Mesenchymal stem cell (in vitro differentiated cells and primary cell): ENCODE measurements around the gene C21orf91.

Experiments
- DNase-seq: peaks from one replicate; pipeline ENCODE4 v3.0.0-alpha.2; 2013
- H2AFZ ChIP-seq: one replicate; pipeline ENCODE4 v1.6.1; 2013; ENCODE audit warnings: low read depth, mild to moderate bottlenecking, control low read depth, inconsistent platforms, low read length, moderate library complexity
- H2AK5ac ChIP-seq: 2 replicates; pipeline ENCODE4 v1.6.1; 2013; ENCODE audit warnings: low read length, moderate library complexity, mild to moderate bottlenecking, inconsistent platforms; ENCODE audit not compliant: severe bottlenecking
- H2BK120ac ChIP-seq: one replicate; pipeline ENCODE4 v1.6.1; 2013; ENCODE audit warnings: low read depth, mild to moderate bottlenecking, inconsistent platforms, low read length, moderate library complexity
- H2BK12ac ChIP-seq, 2 experiments: one replicate each; pipeline ENCODE4 v1.6.1; 2013; ENCODE audit warnings: inconsistent platforms in 2 of 2, low read length in 2 of 2, mild to moderate bottlenecking in 2 of 2, moderate library complexity in 2 of 2, control low read depth in 1 of 2
- H2BK15ac ChIP-seq: one replicate; pipeline ENCODE4 v1.6.1; 2013; ENCODE audit warnings: mild to moderate bottlenecking, low read depth, inconsistent platforms; ENCODE audit not compliant: poor library complexity, severe bottlenecking
- H2BK5ac ChIP-seq: 2 replicates; pipeline ENCODE4 v1.6.1; 2013; ENCODE audit warnings: low read depth, mild to moderate bottlenecking, low read length, control low read depth, inconsistent platforms; ENCODE audit not compliant: poor library complexity, severe bottlenecking
- H3K14ac ChIP-seq, 2 experiments: one replicate each; pipeline ENCODE4 v1.6.1; 2013; ENCODE audit warnings: inconsistent platforms in 2 of 2, low read length in 2 of 2, control low read depth in 1 of 2, mild to moderate bottlenecking in 1 of 2, moderate library complexity in 1 of 2
- H3K18ac ChIP-seq, 2 experiments: one replicate each; pipeline ENCODE4 v1.6.1; 2013; ENCODE audit warnings: inconsistent platforms in 2 of 2, low read length in 2 of 2, control low read depth in 1 of 2, low read depth in 1 of 2, mild to moderate bottlenecking in 1 of 2
- H3K23ac ChIP-seq, 2 experiments: one replicate each; pipeline ENCODE4 v1.6.1; 2013; ENCODE audit warnings: inconsistent platforms in 2 of 2, low read length in 2 of 2, mild to moderate bottlenecking in 2 of 2, moderate library complexity in 2 of 2, control low read depth in 1 of 2
- H3K27ac ChIP-seq: 2 replicates; pipeline ENCODE4 v1.5.1; 2013; ENCODE audit warnings: mild to moderate bottlenecking, moderate library complexity, low read length, control low read depth, inconsistent platforms; ENCODE audit not compliant: poor library complexity, severe bottlenecking
- H3K27me3 ChIP-seq, 2 experiments: 2 replicates each; pipeline versions ENCODE4 v1.6.1 to v1.7.0; 2013; ENCODE audit warnings: low read length in 2 of 2, mild to moderate bottlenecking in 2 of 2, moderate library complexity in 2 of 2, control low read depth in 1 of 2, inconsistent platforms in 1 of 2; ENCODE audit not compliant: control insufficient read depth in 1 of 2, insufficient read depth in 1 of 2
- H3K36me3 ChIP-seq, 2 experiments: 2 replicates each; pipeline versions ENCODE4 v1.6.1 to v1.7.0; 2013; ENCODE audit warnings: low read length in 2 of 2, control low read depth in 1 of 2, inconsistent platforms in 1 of 2, low read depth in 1 of 2, mild to moderate bottlenecking in 1 of 2; ENCODE audit not compliant: insufficient read depth in 2 of 2, control insufficient read depth in 1 of 2
- H3K4ac ChIP-seq, 2 experiments: one replicate each; pipeline ENCODE4 v1.6.1; 2013; ENCODE audit warnings: inconsistent platforms in 2 of 2, low read length in 2 of 2, mild to moderate bottlenecking in 2 of 2, moderate library complexity in 2 of 2, control low read depth in 1 of 2, low read depth in 1 of 2
- H3K4me1 ChIP-seq: 2 replicates; pipeline ENCODE4 v1.6.1; 2013; ENCODE audit warnings: low read depth, low read length, control low read depth; ENCODE audit not compliant: control insufficient read depth, insufficient read depth
- H3K4me2 ChIP-seq: 2 replicates; pipeline ENCODE4 v1.6.1; 2013; ENCODE audit warnings: low read length, mild to moderate bottlenecking, inconsistent platforms; ENCODE audit not compliant: poor library complexity, severe bottlenecking
- H3K4me3 ChIP-seq, 2 experiments: 2 replicates each; pipeline versions ENCODE4 v1.5.1 to v1.7.0; 2013; ENCODE audit warnings: low read length in 2 of 2, mild to moderate bottlenecking in 2 of 2, control low read depth in 1 of 2, low read depth in 1 of 2; ENCODE audit not compliant: insufficient read depth in 1 of 2
- H3K79me1 ChIP-seq: replicated peaks from 2 replicates; pipeline ENCODE4 v1.6.1; 2013; ENCODE audit warnings: mild to moderate bottlenecking, control low read depth, low read length, inconsistent platforms; ENCODE audit not compliant: poor library complexity, severe bottlenecking
- H3K9ac ChIP-seq: 2 replicates; pipeline ENCODE4 v1.7.0; 2013; ENCODE audit warnings: mild to moderate bottlenecking, low read length, moderate library complexity
- H3K9me3 ChIP-seq: 2 replicates; pipeline ENCODE4 v1.7.0; 2013; ENCODE audit warnings: mild to moderate bottlenecking, low read length; ENCODE audit not compliant: control insufficient read depth
- H4K8ac ChIP-seq: one replicate; pipeline ENCODE4 v1.6.1; 2013; ENCODE audit warnings: inconsistent platforms, mild to moderate bottlenecking, low read length, moderate library complexity
- H4K91ac ChIP-seq: one replicate; pipeline ENCODE4 v1.6.1; 2013; ENCODE audit warnings: mild to moderate bottlenecking, low read length, inconsistent platforms
- WGBS: methylation state at CpG from one replicate; pipeline ENCODE4 v1.1.7; 2013; ENCODE audit warnings: mixed read lengths; 5-methylcytosine and 5-hydroxymethylcytosine counted together

C21orf91 gene

DNA sequence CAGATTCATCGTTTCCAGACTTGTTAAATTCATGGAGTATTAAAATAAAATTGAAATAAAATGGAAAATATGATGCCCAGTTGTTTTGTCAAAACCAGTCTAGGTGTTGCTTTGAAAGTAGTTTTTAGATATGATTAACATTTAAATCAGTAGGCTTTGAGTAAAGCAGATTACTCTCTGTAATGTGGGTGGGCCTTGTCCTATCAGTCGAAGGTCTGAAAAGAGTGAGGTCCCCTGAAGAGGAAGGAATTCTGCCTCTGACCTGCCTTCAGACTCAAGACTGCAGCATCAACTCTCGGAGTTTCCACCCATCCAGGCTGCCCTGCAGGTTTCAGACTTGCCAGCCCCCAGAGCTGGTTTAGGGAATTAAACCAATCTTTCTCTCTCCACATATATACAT, 36.2 kb downstream of the C21orf91 start:
- Histone ChIP-seq H3K4me1 (no peaks in the 10 kb centered on the region), H3K9me3 (no peaks in the 10 kb centered on the region), H3K4ac (no peak overlapping the region), H3K14ac (no peak overlapping the region), H2AK5ac (no peak overlapping the region), H3K9ac (no peak overlapping the region), H3K4me3 (no peak overlapping the region), H2BK12ac (no peak overlapping the region), H2AFZ (no peak overlapping the region), H3K79me1 (no peaks in the 10 kb centered on the region), H3K4me2 (no peak overlapping the region), H3K27ac (no peak overlapping the region), H2BK120ac (no peak overlapping the region), H3K23ac (no peak overlapping the region), H3K18ac (no peak overlapping the region), H3K36me3 (peaks cover 6 to 40% of the 10 kb centered on the region in 2 experiments), H3K27me3 (no peaks in the 10 kb centered on the region), H4K91ac (no peak overlapping the region), H2BK15ac (no peak overlapping the region), H4K8ac (no peak overlapping the region), H2BK5ac (no peak overlapping the region)
- DNase-seq = no peak
- 98% methylated on average over 3 of the region's 3 CpGs for WGBS

DNA sequence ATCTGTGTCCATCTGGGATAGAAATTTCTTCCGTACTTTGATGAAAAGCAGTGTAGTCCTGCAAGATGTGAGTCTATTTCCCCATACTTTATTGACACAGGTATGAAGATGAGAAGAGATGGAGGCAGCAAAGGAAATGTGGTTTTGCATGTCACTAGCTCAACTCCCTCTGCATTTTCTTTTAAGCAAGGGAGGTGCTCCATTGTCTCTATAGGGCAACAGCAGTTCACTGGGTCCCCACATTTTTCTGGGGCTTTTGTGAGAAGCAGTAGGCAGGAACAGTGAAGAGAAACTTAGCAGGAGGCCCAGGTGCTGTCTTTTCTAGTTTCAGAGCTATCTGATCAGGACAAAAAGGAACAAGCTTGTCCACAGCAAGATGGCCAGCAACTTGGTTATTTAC, 37.1 kb downstream of the C21orf91 start:
- Histone ChIP-seq H3K23ac (no peak overlapping the region), H3K4me1 (no peaks in the 10 kb centered on the region), H3K27me3 (no peaks in the 10 kb centered on the region), H3K27ac (no peak overlapping the region), H3K9me3 (no peaks in the 10 kb centered on the region), H2BK12ac (no peak overlapping the region), H3K36me3 (peaks cover 6 to 34% of the 10 kb centered on the region in 2 experiments), H2AK5ac (no peak overlapping the region), H3K79me1 (no peaks in the 10 kb centered on the region), H3K4me3 (no peak overlapping the region), H3K4me2 (no peak overlapping the region), H2BK15ac (no peak overlapping the region), H4K8ac (no peak overlapping the region), H2BK5ac (no peak overlapping the region), H3K18ac (peak overlapping the region in 1 of 2 experiments; percentile 17), H2BK120ac (no peak overlapping the region), H3K14ac (no peak overlapping the region), H2AFZ (no peak overlapping the region), H3K4ac (no peak overlapping the region), H3K9ac (no peak overlapping the region), H4K91ac (no peak overlapping the region)
- WGBS = 100% methylated on average over 1 of the region's 1 CpG
- no peak for DNase-seq

DNA sequence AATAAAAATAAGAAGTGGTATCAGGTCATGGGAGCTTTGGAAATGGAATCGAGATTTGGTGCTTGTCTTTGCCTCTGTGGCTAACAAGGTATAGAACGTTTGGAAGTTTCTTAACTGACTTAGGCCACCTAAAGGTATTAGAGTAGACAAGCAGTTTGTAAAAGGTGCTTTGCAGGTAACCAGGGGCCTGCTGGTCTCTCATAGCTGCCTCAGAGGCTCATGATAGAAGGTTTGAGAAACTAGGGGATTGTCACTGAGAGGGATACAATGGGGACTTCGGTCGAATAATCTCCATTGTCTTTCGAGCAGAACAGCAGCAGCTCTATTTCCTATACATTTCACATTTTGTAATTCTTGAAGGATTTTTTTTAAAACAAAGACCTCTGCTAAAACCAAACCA, 37.6 kb downstream of the C21orf91 start:
- Histone ChIP-seq H2BK15ac (no peak overlapping the region), H3K4me2 (no peak overlapping the region), H2BK5ac (no peak overlapping the region), H3K4ac (no peak overlapping the region), H3K18ac (no peak overlapping the region), H3K36me3 (peaks cover 4 to 28% of the 10 kb centered on the region in 2 experiments), H3K79me1 (no peaks in the 10 kb centered on the region), H3K9me3 (no peaks in the 10 kb centered on the region), H3K14ac (no peak overlapping the region), H4K91ac (no peak overlapping the region), H2AFZ (no peak overlapping the region), H4K8ac (no peak overlapping the region), H3K23ac (no peak overlapping the region), H2AK5ac (no peak overlapping the region), H3K9ac (no peak overlapping the region), H3K27ac (no peak overlapping the region), H3K27me3 (no peaks in the 10 kb centered on the region), H2BK12ac (no peak overlapping the region), H3K4me1 (no peaks in the 10 kb centered on the region), H3K4me3 (no peak overlapping the region), H2BK120ac (no peak overlapping the region)
- DNase-seq = no peak
- WGBS = 95% methylated on average over 5 of the region's 5 CpGs

DNA sequence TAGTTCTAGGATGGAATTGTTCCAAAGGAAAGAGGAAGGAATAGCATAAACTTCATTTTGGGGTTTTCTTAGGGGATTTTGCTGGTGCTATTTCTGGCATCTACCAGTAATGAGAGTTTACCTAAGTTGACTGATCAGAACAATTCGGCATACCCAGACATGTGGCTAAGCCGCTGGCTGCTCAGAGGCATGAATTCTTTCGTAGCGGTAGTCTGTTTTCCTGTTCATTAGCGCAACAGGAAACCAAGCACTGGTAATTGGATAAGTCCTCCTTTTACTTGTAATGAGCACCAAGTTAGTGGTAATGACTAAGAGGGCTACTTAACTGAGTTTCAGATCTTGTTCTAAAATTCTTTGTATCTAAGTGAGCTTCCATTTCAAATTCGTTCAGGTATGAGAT, 38.6 kb downstream of the C21orf91 start:
- no peak overlapping the region for H3K4me2 ChIP-seq
- H3K27ac ChIP-seq = no peak overlapping the region
- H3K18ac ChIP-seq = no peak overlapping the region
- no peak for DNase-seq
- no peaks in the 10 kb centered on the region for H3K79me1 ChIP-seq
- no peak overlapping the region for H2AK5ac ChIP-seq
- H2BK12ac ChIP-seq = no peak overlapping the region
- no peak overlapping the region for H3K23ac ChIP-seq
- no peak overlapping the region for H3K4me3 ChIP-seq
- no peak overlapping the region for H3K9ac ChIP-seq
- WGBS = 92% methylated on average over 5 of the region's 6 CpGs
- peaks cover 0 to 19% of the 10 kb centered on the region in 2 experiments for H3K36me3 ChIP-seq
- no peak overlapping the region for H2BK120ac ChIP-seq
- H2BK5ac ChIP-seq = no peak overlapping the region
- H4K91ac ChIP-seq = no peak overlapping the region
- H4K8ac ChIP-seq = no peak overlapping the region
- no peaks in the 10 kb centered on the region for H3K4me1 ChIP-seq
- no peak overlapping the region for H2AFZ ChIP-seq
- H2BK15ac ChIP-seq = no peak overlapping the region
- H3K4ac ChIP-seq = no peak overlapping the region
- no peaks in the 10 kb centered on the region for H3K9me3 ChIP-seq
- no peak overlapping the region for H3K14ac ChIP-seq
- H3K27me3 ChIP-seq = no peaks in the 10 kb centered on the region
